Measurements from ENCODE around the gene INTS2. TPM values are rescaled to one million over a fixed set of nuclear protein-coding genes. Genes with fewer than 3 reads are reported as not detected.

Gene INTS2
- total RNA-seq, 1 experiment from 2014 or later: 20.8 TPM

DNA sequence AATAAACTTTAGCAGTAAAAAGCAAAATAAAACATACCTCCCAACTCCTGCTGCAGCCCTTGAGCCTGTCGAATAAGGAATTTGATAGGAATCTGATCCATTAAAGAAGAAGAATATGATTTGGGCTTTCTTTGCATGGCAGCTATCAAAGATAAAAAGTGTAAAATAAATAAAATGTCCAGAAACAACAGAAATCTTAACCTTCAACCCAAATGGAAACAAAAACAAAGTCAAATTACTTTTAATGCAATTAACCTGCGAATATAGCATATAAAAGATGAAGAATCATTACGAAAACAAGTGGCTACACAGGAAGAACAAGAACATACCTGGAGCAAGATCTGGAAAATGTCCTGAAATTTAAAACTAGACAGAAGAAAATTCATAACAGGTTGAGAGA, 42.9 kb downstream of the INTS2 start:
- Histone ChIP-seq H2AK5ac (ENCODE audit: insufficient read length, low read length) (no peak overlapping the region), H3K14ac (ENCODE audit: insufficient read depth, low read length) (no peak overlapping the region), H3K79me2 (ENCODE audit: insufficient read depth, low read length) (no peaks in the 10 kb centered on the region), H3K79me1 (ENCODE audit: insufficient read depth, low read depth, low read length, poor library complexity, severe bottlenecking) (no peaks in the 10 kb centered on the region), H4K91ac (ENCODE audit: insufficient read length, low read depth, low read length) (no peak overlapping the region), H3K4me1 (ENCODE audit: insufficient read depth, low read length) (no peaks in the 10 kb centered on the region), H2BK120ac (ENCODE audit: low read depth, low read length, poor library complexity, severe bottlenecking) (no peak overlapping the region), H3K18ac (ENCODE audit: insufficient read length, low read depth, low read length) (no peak overlapping the region), H2BK12ac (ENCODE audit: insufficient read length, low read depth, low read length) (no peak overlapping the region), H3K4ac (ENCODE audit: low read depth, low read length) (no peak overlapping the region), H3K56ac (ENCODE audit: insufficient read length, low read depth, low read length) (no peak overlapping the region), H2BK20ac (ENCODE audit: low read depth, low read length, poor library complexity, severe bottlenecking) (no peak overlapping the region), H3K9ac (ENCODE audit: extremely low read depth, insufficient read length, low read length) (no peak overlapping the region), H2AFZ (ENCODE audit: low read length) (no peak overlapping the region), H2BK15ac (ENCODE audit: low read depth, low read length) (no peak overlapping the region), H4K8ac (replicated peaks; ENCODE audit: insufficient read length, low read depth, low read length) (no peak overlapping the region), H3K9me3 (ENCODE audit: control insufficient read depth, low read depth, low read length) (no peaks in the 10 kb centered on the region), H3K27ac (ENCODE audit: insufficient read length, low read depth, low read length) (no peak overlapping the region), H3K4me2 (ENCODE audit: insufficient read depth, insufficient read length, low read length) (no peak overlapping the region), H3K27me3 (ENCODE audit: insufficient read depth, low read length) (no peaks in the 10 kb centered on the region), H3T11ph (ENCODE audit: low read length) (no peak overlapping the region), H2BK5ac (ENCODE audit: insufficient read length, low read length) (no peak overlapping the region), H3K23ac (ENCODE audit: insufficient read length, low read depth, low read length) (no peak overlapping the region), H3K23me2 (ENCODE audit: insufficient read length, low read depth, low read length, poor library complexity, severe bottlenecking) (peaks cover 4% of the 10 kb centered on the region), H4K20me1 (ENCODE audit: control insufficient read depth, insufficient read depth, insufficient read length) (no peaks in the 10 kb centered on the region), H4K5ac (ENCODE audit: insufficient read length, low read depth, low read length) (no peak overlapping the region)
- no peaks in the 10 kb centered on the region for H3K9me3 Mint-ChIP-seq
- H3K36me3 Mint-ChIP-seq (ENCODE audit: insufficient read depth in 1 of 3, low read depth in 3 of 3): peaks cover 5 to 42% (median 26%) of the 10 kb centered on the region in 3 experiments; a peak in 6 of 7 replicates
- no peaks in the 10 kb centered on the region for H3K4me1 Mint-ChIP-seq
- no peak for DNase-seq
- H3K27me3 Mint-ChIP-seq (ENCODE audit: low read depth): no peaks in the 10 kb centered on the region
- TF ChIP-seq, protein P1, sequence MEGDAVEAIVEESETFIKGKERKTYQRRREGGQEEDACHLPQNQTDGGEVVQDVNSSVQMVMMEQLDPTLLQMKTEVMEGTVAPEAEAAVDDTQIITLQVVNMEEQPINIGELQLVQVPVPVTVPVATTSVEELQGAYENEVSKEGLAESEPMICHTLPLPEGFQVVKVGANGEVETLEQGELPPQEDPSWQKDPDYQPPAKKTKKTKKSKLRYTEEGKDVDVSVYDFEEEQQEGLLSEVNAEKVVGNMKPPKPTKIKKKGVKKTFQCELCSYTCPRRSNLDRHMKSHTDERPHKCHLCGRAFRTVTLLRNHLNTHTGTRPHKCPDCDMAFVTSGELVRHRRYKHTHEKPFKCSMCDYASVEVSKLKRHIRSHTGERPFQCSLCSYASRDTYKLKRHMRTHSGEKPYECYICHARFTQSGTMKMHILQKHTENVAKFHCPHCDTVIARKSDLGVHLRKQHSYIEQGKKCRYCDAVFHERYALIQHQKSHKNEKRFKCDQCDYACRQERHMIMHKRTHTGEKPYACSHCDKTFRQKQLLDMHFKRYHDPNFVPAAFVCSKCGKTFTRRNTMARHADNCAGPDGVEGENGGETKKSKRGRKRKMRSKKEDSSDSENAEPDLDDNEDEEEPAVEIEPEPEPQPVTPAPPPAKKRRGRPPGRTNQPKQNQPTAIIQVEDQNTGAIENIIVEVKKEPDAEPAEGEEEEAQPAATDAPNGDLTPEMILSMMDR (conservative IDR thresholded peaks at IDR 0.05): no peak
- H3K4me3 Mint-ChIP-seq: no peak overlapping the region
- WGBS (ENCODE audit: extremely low coverage, insufficient read length, low lambda C conversion rate): no CpG with 5 or more reads among the region's 3 CpGs
- H3K27ac Mint-ChIP-seq: no peak overlapping the region; a peak in 1 of 7 replicates
